ENCODE measurements around the gene EFL1. TPM values are rescaled to one million over a fixed set of nuclear protein-coding genes. Genes with fewer than 3 reads are reported as not detected.

EFL1 gene
- total and polyA plus RNA-seq, 9 of the 15 experiments (the other 6 are each of a cell fraction or from before 2014, with no cell fraction given): 4.8 to 32.5 (median 16.9) TPM

GRCh38 chr15:82111918-82112317, 150.6 kb downstream of the EFL1 start:
- no peak overlapping the region for H3K27ac ChIP-seq (ENCODE audit: extremely low read depth, low read depth, low read length)
- H3K9me3 ChIP-seq (replicated peaks; ENCODE audit: control insufficient read depth, insufficient read depth, low read depth, low read length): no peaks in the 10 kb centered on the region
- in situ Hi-C loops (cut with MboI): loop anchor here (25.0 kb wide), 1 partner anchor 625 kb away; no protein-coding TSS in a partner anchor
- TF ChIP-seq CHD7 (IDR thresholded peaks at IDR 0.05; ENCODE audit: low read depth, low read length) (no peak), XRCC5 (IDR thresholded peaks at IDR 0.05; ENCODE audit: low read depth, low read length) (no peak), KLF13 (tag; IDR thresholded peaks at IDR 0.05; ENCODE audit: borderline replicate concordance, low read depth) (no peak), ZBTB7A (IDR thresholded peaks at IDR 0.05; ENCODE audit: borderline replicate concordance, control insufficient read depth, low read depth, low read length) (no peak), GTF2F1 (IDR thresholded peaks at IDR 0.05; ENCODE audit: low read depth, low read length) (no peak), XRCC3 (IDR thresholded peaks at IDR 0.05) (no peak), NR3C1 (CRISPR knock-in tag; IDR thresholded peaks at IDR 0.05) (no peak), RBM17 (IDR thresholded peaks at IDR 0.05; ENCODE audit: borderline replicate concordance, low read depth, low read length) (no peak), U2AF1 (optimal IDR thresholded peaks at IDR 0.05; ENCODE audit: low read depth, low read length) (no peak), EP300 (IDR thresholded peaks at IDR 0.05; ENCODE audit: low read length) (no peak), HINFP (tag; conservative IDR thresholded peaks at IDR 0.05; ENCODE audit: low read depth) (no peak)

More at GRCh38 chr15:82111918-82112317, 150.6 kb downstream of the EFL1 start:
- Histone ChIP-seq H3K9ac (ENCODE audit: insufficient read depth in 1 of 2, low read depth in 2 of 2, low read length in 2 of 2) (no peak overlapping the region), H3K4me2 (ENCODE audit: insufficient read depth, low read length) (no peak overlapping the region), H3K36me3 (ENCODE audit: control insufficient read depth, insufficient read depth, low read length) (no peaks in the 10 kb centered on the region), H3K4me1 (replicated peaks in 1 of 2; ENCODE audit: control insufficient read depth in 2 of 2, insufficient read depth in 2 of 2, low read length in 2 of 2) (peaks cover 4 to 10% of the 10 kb centered on the region in 2 experiments; a peak in 4 of 5 replicates), H3K27me3 (ENCODE audit: control insufficient read depth in 2 of 2, insufficient read depth in 2 of 2, low read length in 2 of 2) (peaks cover 0 to 14% of the 10 kb centered on the region in 2 experiments; a peak in 3 of 5 replicates), H3K79me2 (ENCODE audit: control insufficient read depth, insufficient read depth, low read length) (no peaks in the 10 kb centered on the region), H4K20me1 (replicated peaks; ENCODE audit: control insufficient read depth, insufficient read depth, low read length) (no peaks in the 10 kb centered on the region; the same call in 1 of the 2 replicates), H3K4me3 (no peak overlapping the region), H3K9me1 (ENCODE audit: control insufficient read depth, insufficient read depth, low read length) (no peaks in the 10 kb centered on the region), H2AFZ (ENCODE audit: low read depth, low read length) (no peak overlapping the region)
- no peak for DNase-seq (ENCODE audit: extremely low read depth in 1 of 4, low spot score in 3 of 4)
- no TSS peak for BruUV-seq (replicated peaks)
- POLR2A ChIA-PET: no interaction called here
- ATAC-seq: no peak
- CTCF ChIA-PET (ENCODE audit: low intra/inter-chr PET ratio): no interaction called here
- FAIRE-seq: no peak
- intact Hi-C loops (cut with micrococcal nuclease): no loop called here
- WGBS (ENCODE audit: insufficient coverage, low coverage, missing lambda C conversion rate): 63% methylated on average over 9 of the region's 9 CpGs

Data from K562 (cell line).